GM19468 (cell line): Measurements from ENCODE around the gene PTGER2.

ENCODE experiments used
- ATAC-seq: cut with Tn5 transposase; IDR thresholded peaks from one replicate; pipeline ENCODE4 v1.9.1; 2021; ENCODE audit warnings: mild to moderate bottlenecking, moderate library complexity, moderate number of reproducible peaks; ENCODE audit not compliant: unreplicated experiment; ENCODE audit errors: extremely low read depth

Gene PTGER2, protein sequence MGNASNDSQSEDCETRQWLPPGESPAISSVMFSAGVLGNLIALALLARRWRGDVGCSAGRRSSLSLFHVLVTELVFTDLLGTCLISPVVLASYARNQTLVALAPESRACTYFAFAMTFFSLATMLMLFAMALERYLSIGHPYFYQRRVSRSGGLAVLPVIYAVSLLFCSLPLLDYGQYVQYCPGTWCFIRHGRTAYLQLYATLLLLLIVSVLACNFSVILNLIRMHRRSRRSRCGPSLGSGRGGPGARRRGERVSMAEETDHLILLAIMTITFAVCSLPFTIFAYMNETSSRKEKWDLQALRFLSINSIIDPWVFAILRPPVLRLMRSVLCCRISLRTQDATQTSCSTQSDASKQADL

DNA sequence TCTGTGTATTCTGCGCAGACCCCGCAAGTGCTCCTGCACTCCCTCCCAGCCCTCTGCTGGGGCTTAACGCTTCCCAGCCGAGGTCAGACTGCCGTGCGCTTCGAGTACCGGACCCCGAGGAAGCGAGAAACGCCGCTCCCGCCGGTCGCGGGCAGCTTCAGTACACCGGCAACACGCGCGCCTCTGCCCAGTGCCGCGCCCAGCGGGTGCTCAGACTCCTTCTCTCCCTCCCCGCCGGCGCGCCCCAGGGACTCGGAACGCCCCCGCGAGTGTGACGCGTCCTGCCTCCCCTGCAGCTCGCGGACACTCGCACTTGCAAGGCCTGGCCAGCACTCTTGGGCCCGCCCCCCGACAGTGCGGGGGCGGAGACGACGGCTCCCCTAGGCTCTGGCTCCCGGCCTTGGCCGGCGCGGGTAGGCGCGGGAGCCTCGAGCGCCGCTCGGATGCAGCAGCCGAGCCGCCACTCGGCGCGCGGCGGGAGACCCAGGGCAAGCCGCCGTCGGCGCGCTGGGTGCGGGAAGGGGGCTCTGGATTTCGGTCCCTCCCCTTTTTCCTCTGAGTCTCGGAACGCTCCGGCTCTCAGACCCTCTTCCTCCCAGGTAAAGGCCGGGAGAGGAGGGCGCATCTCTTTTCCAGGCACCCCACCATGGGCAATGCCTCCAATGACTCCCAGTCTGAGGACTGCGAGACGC, at the start of gene PTGER2:
Gene PTGER2, plus strand, starts transcription at position 410 of the 692 bp plus-strand sequence. Its CDS starts 237 bp downstream, at position 647.
- ATAC-seq = no peak

DNA sequence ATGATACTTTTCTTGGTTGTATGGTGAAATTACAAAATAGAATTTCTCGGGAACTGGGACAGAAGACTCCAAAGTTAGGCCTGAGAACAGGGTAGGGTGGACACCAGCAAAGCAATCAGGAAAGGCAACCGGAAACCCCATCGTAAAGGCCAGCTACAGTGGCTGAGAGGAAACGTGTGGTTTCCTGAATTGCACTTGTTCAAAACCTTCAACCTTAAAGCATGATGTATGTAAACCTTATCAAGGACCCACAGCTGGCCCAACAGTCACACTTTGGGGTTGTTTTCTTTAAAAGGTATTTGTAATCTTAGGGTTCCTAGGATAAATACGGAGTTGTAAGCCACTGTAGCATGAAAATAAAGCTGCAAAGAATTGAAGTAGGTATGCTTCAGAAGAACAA, 48.9 kb upstream of the PTGER2 start:
- ATAC-seq = no peak

DNA sequence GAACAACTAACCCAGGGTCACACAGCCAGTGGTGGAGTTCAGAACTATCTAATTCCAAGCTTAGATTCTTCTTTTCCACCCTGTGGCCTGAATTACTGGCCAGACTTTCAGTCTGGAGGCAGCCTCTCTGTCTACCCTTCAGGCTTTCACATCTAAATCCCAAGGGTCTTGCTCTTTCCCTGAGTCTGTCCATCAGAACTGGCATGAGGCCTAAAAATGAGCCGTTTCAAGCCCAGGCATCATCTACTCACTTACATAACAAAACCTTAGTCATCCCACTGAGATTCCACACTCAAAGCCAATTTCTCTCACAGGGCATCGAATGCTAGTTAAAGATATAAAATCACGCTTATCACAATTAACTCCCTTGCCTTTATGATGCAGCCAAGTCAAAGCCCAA, 47.9 kb upstream of the PTGER2 start:
- no peak for ATAC-seq

DNA sequence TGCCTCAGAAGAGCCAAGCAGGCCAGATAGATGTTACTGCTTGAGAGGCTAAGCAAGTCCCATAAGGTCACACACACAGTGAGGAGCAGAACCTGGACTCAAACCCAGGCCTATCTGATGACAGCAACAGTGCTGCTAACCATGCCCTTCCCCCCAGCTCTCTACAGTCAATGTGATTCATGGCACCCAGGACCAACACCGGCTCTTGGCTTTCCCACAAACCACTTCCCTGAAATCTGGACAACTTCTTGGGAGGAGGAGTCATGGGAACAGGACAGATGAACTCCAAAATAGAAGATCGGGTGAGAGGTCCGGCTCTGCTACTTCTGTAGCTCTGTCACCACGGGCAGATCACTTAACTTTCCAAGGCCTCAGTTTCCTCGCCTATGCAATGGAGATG, 47.3 kb upstream of the PTGER2 start:
- no peak for ATAC-seq

DNA sequence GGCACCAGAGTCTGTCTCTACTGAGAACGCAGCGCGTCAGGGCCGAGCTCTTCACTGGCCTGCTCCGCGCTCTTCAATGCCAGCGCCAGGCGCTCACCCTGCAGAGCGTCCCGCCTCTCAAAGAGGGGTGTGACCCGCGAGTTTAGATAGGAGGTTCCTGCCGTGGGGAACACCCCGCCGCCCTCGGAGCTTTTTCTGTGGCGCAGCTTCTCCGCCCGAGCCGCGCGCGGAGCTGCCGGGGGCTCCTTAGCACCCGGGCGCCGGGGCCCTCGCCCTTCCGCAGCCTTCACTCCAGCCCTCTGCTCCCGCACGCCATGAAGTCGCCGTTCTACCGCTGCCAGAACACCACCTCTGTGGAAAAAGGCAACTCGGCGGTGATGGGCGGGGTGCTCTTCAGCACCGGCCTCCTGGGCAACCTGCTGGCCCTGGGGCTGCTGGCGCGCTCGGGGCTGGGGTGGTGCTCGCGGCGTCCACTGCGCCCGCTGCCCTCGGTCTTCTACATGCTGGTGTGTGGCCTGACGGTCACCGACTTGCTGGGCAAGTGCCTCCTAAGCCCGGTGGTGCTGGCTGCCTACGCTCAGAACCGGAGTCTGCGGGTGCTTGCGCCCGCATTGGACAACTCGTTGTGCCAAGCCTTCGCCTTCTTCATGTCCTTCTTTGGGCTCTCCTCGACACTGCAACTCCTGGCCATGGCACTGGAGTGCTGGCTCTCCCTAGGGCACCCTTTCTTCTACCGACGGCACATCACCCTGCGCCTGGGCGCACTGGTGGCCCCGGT, 46.4 kb upstream of the PTGER2 start, which contains the start of gene PTGDR:
Gene PTGDR, plus strand, starts transcription at position 198 of the 778 bp plus-strand sequence. Its CDS starts 117 bp downstream, at position 315.
- no peak for ATAC-seq

DNA sequence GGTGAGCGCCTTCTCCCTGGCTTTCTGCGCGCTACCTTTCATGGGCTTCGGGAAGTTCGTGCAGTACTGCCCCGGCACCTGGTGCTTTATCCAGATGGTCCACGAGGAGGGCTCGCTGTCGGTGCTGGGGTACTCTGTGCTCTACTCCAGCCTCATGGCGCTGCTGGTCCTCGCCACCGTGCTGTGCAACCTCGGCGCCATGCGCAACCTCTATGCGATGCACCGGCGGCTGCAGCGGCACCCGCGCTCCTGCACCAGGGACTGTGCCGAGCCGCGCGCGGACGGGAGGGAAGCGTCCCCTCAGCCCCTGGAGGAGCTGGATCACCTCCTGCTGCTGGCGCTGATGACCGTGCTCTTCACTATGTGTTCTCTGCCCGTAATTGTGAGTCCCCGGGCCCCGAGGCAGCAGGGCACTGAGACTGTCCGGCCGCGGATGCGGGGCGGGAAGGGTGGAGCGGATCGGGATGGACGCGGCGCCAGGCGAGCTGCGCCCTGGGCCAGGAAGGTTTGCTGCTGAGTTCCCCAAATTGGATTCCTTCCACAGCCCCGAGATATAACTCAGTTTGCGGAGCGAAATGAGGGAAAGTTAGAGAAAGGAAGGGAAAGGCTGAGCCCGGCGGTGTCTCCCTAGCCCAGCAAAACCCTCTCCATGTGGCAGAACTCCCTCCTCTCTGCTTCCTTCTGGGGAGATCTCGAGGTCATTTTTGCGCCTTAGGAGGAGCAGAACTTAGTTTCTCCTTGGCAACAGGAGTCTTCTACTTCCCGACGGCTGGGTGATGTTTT, 45.6 kb upstream of the PTGER2 start:
- ATAC-seq = no peak

DNA sequence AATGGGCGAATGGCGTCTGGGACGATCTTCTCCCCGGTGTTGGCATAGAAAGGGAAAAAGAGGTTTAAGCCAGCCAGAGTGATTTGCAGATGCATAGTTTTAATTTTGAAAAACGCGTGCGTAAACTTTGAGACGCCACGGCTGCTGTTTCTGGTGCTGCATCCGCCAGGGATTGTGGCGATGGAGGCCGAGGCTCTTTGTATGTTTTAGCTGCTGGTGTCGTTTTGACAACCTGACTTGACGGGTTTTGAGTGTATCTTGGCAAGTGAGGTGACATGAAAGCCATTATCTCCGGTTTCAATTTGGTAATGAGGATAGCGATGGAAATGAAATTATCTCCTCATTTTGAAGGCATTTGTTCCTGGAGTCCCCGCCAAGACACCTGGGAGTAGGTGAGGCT, 45.0 kb upstream of the PTGER2 start:
- no peak for ATAC-seq

DNA sequence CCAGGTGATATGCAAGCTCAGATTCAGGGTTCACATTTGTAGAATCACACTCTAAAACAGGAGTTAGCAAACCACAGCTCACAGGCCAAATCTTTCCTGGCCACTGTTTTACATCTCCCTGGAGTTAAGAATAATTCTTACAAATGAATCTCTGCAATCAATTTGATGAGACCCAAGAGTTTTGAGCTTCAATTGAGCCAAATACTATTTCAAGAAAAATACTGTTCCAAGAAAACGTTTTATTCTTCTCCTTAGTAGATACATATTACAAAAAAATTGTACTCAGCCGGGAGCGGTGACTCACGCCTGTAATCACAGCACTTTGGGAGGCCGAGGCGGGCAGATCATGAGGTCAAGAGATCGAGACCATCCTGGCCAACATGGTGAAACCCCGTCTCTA, 44.1 kb upstream of the PTGER2 start:
- no peak for ATAC-seq

DNA sequence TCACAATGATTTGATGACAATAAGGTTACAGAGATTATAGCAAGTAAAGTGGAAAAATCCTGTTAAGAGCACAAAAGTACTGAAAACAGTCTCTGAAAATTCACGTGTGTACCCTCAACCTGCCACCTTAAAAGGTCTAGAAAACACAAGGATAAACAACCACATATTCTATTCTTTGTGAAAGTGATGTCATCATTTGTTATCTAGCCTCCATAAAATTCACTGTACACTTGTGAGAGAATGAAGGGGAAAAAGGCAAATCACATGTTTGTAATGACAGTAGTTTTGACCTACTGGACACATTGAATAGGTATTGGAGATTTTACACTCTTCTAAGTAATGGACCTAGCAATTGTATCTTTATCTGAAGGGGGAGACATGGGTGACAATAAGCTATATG, 42.6 kb upstream of the PTGER2 start:
- no peak for ATAC-seq

DNA sequence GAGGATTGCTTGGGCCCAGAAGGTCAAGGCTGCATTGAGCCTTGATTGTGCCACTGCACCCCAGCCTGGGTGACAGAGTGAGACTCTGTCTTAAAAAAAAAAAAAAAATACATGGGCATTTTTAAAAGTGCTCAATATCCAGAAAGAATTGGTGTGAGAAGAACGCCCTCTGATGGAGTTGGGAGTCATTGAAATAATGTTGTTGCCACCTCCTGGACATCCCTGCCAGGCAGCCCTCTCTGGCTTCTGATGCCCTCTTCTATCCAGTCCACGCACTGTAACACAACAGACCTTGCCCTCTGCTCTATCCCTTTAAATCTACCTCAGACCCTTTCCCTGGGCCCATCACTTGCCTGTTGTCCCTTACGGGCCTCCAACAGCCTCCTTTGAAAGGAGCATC, 41.7 kb upstream of the PTGER2 start:
- ATAC-seq = no peak

DNA sequence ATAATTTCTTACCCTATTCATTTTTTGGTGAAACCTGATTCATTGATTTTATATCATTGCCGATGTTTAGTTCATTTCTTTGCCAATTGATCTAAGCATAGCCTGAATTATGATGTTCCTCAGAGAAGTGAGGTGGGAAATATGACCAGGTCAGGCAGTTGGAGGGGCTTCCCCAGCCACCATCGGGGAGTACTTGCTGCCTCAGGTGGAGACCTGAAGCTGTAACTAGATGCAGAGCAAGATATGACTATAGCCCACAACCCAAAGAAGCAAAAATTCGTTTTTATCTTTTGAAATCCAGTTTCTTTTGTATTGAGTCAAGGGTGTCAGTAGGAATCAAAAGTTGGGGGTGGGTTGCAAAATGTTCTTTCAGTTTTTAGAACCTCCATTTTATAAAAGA, 38.7 kb upstream of the PTGER2 start:
- ATAC-seq = no peak

DNA sequence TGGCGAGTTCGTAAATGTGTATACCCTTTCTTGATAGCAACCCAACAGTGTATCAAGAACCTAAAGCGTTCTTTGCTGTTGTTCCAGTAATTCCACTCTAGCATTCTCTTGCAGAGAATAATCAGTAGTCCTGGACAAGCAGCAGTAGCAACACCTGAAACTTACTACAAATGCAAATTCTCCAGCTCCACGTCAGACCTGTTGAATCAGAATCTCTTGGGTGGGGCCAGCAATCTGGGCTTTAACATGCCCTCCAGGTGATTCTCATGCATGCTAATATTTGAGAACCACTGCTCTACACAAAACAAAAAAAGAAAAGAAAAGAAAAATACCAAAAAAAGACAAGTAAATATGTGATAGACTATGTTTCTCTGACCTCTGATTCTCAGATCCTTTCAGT, 36.6 kb upstream of the PTGER2 start:
- no peak for ATAC-seq

DNA sequence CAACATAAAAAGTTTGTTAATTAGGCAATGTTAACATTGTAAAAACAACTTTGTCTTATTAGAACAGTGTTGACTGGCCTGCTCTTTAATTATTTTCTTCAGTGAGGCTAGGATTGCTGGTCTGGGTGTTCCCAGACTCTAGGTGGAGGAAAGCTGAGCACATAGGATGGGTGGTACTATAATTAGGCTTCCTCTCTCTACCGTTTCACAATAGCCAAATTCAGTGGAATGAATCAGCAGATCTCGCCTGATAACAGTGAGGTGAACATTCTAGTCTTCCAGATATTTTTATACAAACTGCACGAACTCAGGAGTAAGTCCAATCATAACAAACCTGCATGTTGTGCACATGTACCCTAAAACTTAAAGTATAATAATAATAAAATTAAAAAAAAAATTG, 34.7 kb upstream of the PTGER2 start:
- ATAC-seq = no peak

DNA sequence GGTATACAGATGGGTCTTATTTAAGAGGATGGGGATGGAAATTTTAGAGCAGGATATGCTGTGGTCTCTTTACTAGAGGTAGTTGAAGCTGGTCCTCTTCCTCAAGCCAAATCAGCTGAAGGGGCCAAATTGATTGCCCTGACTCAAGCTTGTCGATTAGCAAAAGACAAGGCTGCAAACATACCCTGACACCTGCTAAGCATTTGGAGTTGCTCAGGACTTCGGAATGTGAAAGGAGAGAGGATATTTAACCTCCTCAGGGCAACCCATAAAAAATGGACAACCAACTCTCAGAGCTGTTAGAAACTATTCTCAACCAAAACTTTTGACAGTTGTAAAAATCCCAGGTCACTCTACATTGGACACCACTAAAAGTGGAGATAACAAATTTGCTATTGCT, 31.0 kb upstream of the PTGER2 start:
- no peak for ATAC-seq

DNA sequence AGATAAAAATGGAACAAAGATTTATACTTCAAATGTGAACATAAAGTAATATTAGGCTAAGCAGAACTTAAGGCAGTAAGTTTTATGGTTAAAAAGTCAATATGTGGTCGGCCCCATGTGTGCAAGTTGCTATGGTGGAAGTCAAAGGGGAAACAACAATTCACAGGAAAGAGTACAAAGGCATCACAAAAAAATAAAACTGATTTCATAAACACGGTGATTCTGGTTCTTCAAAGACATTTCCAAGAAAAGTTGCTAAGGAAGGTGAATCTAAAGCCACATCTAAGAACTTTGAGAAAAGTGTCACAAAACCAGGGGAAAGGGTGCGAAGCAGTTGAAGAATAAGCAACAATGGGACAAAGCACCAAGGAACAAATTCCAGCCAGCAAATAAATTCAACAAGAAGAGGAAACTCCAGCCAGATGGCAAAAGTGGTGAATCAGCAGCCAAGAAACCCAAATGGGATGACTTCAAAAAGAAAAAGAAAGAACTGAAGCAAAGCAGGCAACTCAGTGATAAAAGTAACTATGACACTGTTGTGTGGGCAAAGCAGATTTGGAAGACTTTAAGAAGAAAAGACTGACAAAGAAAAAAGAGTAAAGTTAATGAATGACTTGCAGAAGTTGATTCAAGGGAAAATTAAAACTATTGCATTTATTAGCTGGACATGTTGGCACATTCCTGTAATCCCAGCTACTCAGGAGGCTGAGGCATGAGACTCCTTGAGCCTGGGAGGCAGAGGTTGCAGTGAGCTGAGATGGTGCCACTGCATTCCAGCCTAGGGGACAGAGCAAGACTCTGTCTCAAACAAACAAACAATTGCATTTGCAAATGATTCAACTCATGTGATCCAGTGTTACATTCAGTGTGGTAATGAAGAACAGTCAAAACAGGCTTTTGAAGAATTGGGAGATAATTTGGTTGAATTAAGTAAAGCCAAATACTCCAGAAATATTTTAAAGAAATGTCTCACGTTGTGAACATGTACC, 27.2 kb upstream of the PTGER2 start:
- ATAC-seq = no peak

DNA sequence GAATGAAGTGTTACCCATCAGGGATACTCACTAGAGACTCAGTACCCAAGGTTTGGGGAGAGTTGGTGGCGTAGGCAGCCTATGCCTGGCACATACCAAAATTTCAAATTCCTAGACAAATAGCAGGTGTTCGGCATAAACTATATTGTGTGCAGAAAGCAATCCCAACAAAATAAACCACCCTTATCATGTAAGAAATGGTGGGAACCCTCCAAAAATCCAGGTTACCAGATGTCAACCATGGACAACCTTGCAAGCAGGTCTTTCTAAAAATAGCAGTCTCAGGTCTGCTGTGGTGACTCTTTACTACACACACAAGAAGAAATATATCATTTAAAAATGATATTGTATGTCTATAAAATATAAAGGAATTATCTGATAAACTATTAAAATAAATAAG, 17.7 kb upstream of the PTGER2 start:
- no peak for ATAC-seq

DNA sequence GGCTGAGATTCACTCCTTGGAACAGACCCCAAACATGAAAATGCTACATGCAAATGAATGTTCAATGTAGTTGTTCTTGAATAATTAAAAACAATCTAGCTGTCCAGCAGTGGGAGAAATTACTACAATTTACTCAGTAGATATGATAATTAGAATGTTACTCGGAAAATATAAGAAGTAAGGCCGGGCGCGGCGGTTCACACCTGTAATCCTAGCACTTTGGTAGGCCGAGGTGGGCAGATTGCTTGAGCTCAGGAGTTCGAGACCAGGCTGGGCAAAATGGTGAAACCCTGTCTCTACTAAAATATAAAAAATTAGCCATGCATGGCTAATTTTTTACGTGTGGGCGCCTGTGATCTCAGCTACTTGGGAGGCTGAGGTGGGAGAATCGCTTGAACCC, 15.3 kb upstream of the PTGER2 start:
- ATAC-seq = no peak

DNA sequence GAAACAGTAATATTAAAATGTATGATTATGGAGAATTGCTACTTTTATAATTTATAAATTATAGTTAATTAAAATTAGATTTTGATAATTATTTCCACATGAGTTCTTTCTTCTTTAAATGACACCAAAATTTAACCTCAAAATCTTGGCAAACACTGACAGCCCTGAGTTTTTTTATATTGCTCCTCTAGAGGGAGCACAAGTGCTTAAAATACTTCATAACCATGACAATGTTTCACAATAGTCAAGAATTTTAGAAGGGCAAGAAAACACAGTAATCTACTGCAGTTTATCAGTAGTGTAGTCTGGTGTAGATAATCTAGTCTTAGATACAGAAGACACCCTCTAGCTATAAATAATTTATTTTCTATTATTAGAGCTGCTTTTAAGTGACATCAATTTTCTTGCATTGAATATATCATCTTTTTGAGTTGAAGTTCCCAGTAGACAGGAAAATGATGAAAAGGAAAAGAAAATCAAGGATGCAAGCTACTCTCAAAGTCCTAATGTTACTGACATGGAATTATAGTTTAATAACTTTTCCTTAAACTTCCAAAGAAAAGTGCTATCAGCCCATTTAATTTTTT, 14.3 kb upstream of the PTGER2 start:
- no peak for ATAC-seq

DNA sequence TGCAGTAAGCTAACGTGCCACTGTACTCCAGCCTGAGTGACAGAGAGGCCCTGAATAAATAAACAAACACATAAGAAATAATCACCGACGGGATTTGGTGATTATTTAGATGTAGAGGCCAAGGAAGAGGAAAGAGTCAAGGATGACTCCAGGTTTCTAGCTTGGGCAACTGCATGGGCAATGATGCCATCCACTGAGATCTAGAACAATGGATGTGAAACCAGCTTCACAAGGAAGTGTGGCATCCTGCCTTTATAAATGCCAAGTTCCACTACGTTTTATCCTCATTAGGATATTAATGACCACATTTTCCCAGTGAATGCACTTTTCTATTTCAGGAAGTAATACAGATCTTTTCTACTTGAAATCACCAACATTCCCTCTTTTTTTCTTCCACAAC, 10.9 kb upstream of the PTGER2 start:
- ATAC-seq = no peak
